HFF-Myc (cell line): ENCODE measurements around the gene BAHD1.

Experiments used
- DNase-seq: peaks from one replicate; pipeline ENCODE4 v3.0.0-alpha.2; 2011; ENCODE audit warnings: low read depth; ENCODE audit errors: extremely low read depth
- H3K4me3 ChIP-seq: replicated peaks from 2 replicates; pipeline ENCODE4 v1.5.1; 2011; ENCODE audit warnings: low read depth, mild to moderate bottlenecking, control low read depth, low read length
- CTCF ChIP-seq: IDR thresholded peaks from 2 replicates; pipeline ENCODE4 v1.5.1; 2012; ENCODE audit warnings: mild to moderate bottlenecking, low read depth, low read length, control low read depth; ENCODE audit errors: missing control alignments

Gene BAHD1

GRCh38 chr15:40440743-40441564 lies at the start of gene BAHD1:
TSS of gene BAHD1 (plus strand) at chr15:40440953. CDS start at chr15:40458465, 17,512 bp downstream.
- TF ChIP-seq CTCF: no peak
- peak; percentile 64 for DNase-seq
- peak within 1 kb of the TSS; percentile 61 for H3K4me3 ChIP-seq

GRCh38 chr15:40392986-40393948 lies 47.5 kb upstream of the BAHD1 start:
- no peak for TF ChIP-seq CTCF
- no peak overlapping the region for H3K4me3 ChIP-seq
- no peak for DNase-seq

- H3K4me3 ChIP-seq: no peak overlapping the region
- DNase-seq: no peak
Measured at GRCh38 chr15:40397688-40398412, 42.9 kb upstream of the BAHD1 start.

GRCh38 chr15:40398413-40398873 lies 42.3 kb upstream of the BAHD1 start:
- no peak for DNase-seq
- no peak overlapping the region for H3K4me3 ChIP-seq
- TF ChIP-seq CTCF: no peak

More at GRCh38 chr15:40397688-40398412, 42.9 kb upstream of the BAHD1 start:
- no peak for TF ChIP-seq CTCF

GRCh38 chr15:40399370-40399769 lies 41.4 kb upstream of the BAHD1 start:
- no peak for TF ChIP-seq CTCF
- no peak for DNase-seq
- no peak overlapping the region for H3K4me3 ChIP-seq

GRCh38 chr15:40405501-40406381 lies 35.0 kb upstream of the BAHD1 start, which contains the start of gene IVD:
TSS of gene IVD (plus strand) at chr15:40405795. CDS start at chr15:40405828, 33 bp downstream.
- H3K4me3 ChIP-seq: peak within 1 kb of the TSS; percentile 84
- DNase-seq: peak; percentile 92
- no peak for TF ChIP-seq CTCF
